Measurements from ENCODE around the gene ZNF132.
A peak's percentile ranks its signal among the peaks of the same experiment; 100 is the strongest.
"Not testable (repeated sequence)": the region's sequence is repeated elsewhere in the genome, so short reads cannot be mapped to it uniquely, and the experiment has no call there.

ZNF132 gene

GRCh38 chr19:58439576-58440554 lies at the start of gene ZNF132:
Gene ZNF132, minus strand, starts transcription at chr19:58440153. Its CDS starts 332 bp downstream, at chr19:58439821.
- DNase-seq: peak; percentile 96

GRCh38 chr19:58484349-58484748 lies 44.4 kb upstream of the ZNF132 start:
- not testable (repeated sequence) for DNase-seq

GRCh38 chr19:58483776-58484175 lies 43.8 kb upstream of the ZNF132 start:
- DNase-seq: no peak

- DNase-seq: no peak
These were observed 42.4 kb upstream of the ZNF132 start for GRCh38 chr19:58482372-58482771.

- no peak for DNase-seq
These were observed 40.9 kb upstream of the ZNF132 start for GRCh38 chr19:58480831-58481230.

GRCh38 chr19:58480481-58480830 lies 40.5 kb upstream of the ZNF132 start:
- no peak for DNase-seq

GRCh38 chr19:58479736-58480480 lies 40.0 kb upstream of the ZNF132 start:
- DNase-seq: no peak

GRCh38 chr19:58479303-58479702 lies 39.4 kb upstream of the ZNF132 start:
- DNase-seq: no peak

GRCh38 chr19:58477871-58478270 lies 37.9 kb upstream of the ZNF132 start:
- DNase-seq: no peak

- DNase-seq: no peak
These were observed 37.2 kb upstream of the ZNF132 start for GRCh38 chr19:58477130-58477529.

- no peak for DNase-seq
These were observed 36.6 kb upstream of the ZNF132 start for GRCh38 chr19:58476498-58477015.

- DNase-seq: peak; percentile 96
These were observed 36.0 kb upstream of the ZNF132 start, which contains the start of gene ZNF446 for GRCh38 chr19:58475714-58476497. Gene ZNF446, plus strand, starts transcription at chr19:58476352. Its CDS starts 867 bp downstream, at chr19:58477219.

- DNase-seq: no peak
These were observed 35.2 kb upstream of the ZNF132 start for GRCh38 chr19:58474997-58475713.

- no peak for DNase-seq
These were observed 34.5 kb upstream of the ZNF132 start for GRCh38 chr19:58474291-58474996.

GRCh38 chr19:58473775-58474174 lies 33.8 kb upstream of the ZNF132 start:
- no peak for DNase-seq

GRCh38 chr19:58471736-58472135 lies 31.8 kb upstream of the ZNF132 start:
- no peak for DNase-seq

GRCh38 chr19:58470837-58471543 lies 31.0 kb upstream of the ZNF132 start:
- not testable (repeated sequence) for DNase-seq

- no peak for DNase-seq
These were observed 29.5 kb upstream of the ZNF132 start for GRCh38 chr19:58469241-58470013.

GRCh38 chr19:58468216-58468839 lies 28.4 kb upstream of the ZNF132 start:
- DNase-seq: no peak
